OCI-LY1 (cell line): ENCODE data around the gene BMP2K.

ENCODE experiments used
- H2AFZ ChIP-seq: fragments of 200-600 bp; sonication (generic), shearing (Covaris generic); 2 replicates; pipeline ENCODE4 v1.6.0; 2014; ENCODE audit warnings: antibody characterized with exemption, mild to moderate bottlenecking, low read length
- H3F3A ChIP-seq: fragments of 200-600 bp; sonication (generic), shearing (Covaris generic); 2 replicates; pipeline ENCODE4 v1.6.0; 2014; ENCODE audit warnings: mild to moderate bottlenecking, antibody characterized with exemption, low read length, moderate library complexity; ENCODE audit not compliant: insufficient read depth
- H3K27ac ChIP-seq: fragments of 200-600 bp; sonication (generic); 2 replicates; pipeline ENCODE4 v1.5.1; 2014; ENCODE audit warnings: low read length, mixed run types, mild to moderate bottlenecking, low read depth; ENCODE audit not compliant: poor library complexity, severe bottlenecking
- H3K27me3 ChIP-seq: fragments of 200-600 bp; sonication (generic); 2 replicates; pipeline ENCODE4 v1.6.0; 2014; ENCODE audit warnings: antibody characterized with exemption, mild to moderate bottlenecking, low read length, moderate library complexity; ENCODE audit not compliant: insufficient read depth
- H3K36me3 ChIP-seq: fragments of 200-600 bp; sonication (generic); 2 replicates; pipeline ENCODE4 v1.6.1; 2014; ENCODE audit warnings: mild to moderate bottlenecking, antibody characterized with exemption, low read length, moderate library complexity, mixed read lengths; ENCODE audit not compliant: insufficient read depth
- H3K4me1 ChIP-seq: fragments of 200-600 bp; sonication (generic); 2 replicates; pipeline ENCODE4 v1.5.1; 2014; ENCODE audit warnings: mild to moderate bottlenecking, low read length, moderate library complexity; ENCODE audit not compliant: insufficient read depth, severe bottlenecking
- H3K4me2 ChIP-seq: fragments of 200-600 bp; sonication (generic), shearing (Covaris generic); 2 replicates; pipeline ENCODE4 v1.6.1; 2014; ENCODE audit warnings: low read length
- H3K4me3 ChIP-seq: fragments of 200-600 bp; sonication (generic); 2 replicates; pipeline ENCODE4 v1.5.1; 2014; ENCODE audit warnings: low read length, low read depth, mild to moderate bottlenecking, mixed read lengths; ENCODE audit not compliant: poor library complexity, severe bottlenecking
- H3K79me2 ChIP-seq: fragments of 200-600 bp; shearing (Covaris generic); 2 replicates; pipeline ENCODE4 v1.6.1; 2016; ENCODE audit warnings: mixed run types, low read length, mixed read lengths; ENCODE audit not compliant: insufficient read depth
- H3K9ac ChIP-seq: fragments of 200-600 bp; sonication (generic), shearing (Covaris generic); 2 replicates; pipeline ENCODE4 v1.6.1; 2014; ENCODE audit warnings: mild to moderate bottlenecking, low read length, mixed read lengths
- H3K9me2 ChIP-seq: fragments of 200-600 bp; sonication (generic), shearing (Covaris generic); 2 replicates; pipeline ENCODE4 v1.6.1; 2014; ENCODE audit warnings: low read depth, mild to moderate bottlenecking, low read length, mixed read lengths
- H3K9me3 ChIP-seq: fragments of 200-600 bp; shearing (Covaris generic); 2 replicates; pipeline ENCODE4 v1.6.1; 2014; ENCODE audit warnings: low read length, mixed read lengths
- H4K20me1 ChIP-seq: fragments of 200-600 bp; sonication (generic), shearing (Covaris generic); 2 replicates; pipeline ENCODE4 v1.6.0; 2016; ENCODE audit warnings: mild to moderate bottlenecking, low read length; ENCODE audit not compliant: insufficient read depth
- EZH2 ChIP-seq: fragments of 200-600 bp; sonication (generic), shearing (Covaris generic); IDR thresholded peaks from 2 replicates; pipeline ENCODE4 v1.8.0; 2017; ENCODE audit warnings: borderline replicate concordance, mixed run types, mild to moderate bottlenecking, antibody characterized with exemption, low read length, moderate library complexity, mixed read lengths
- TF ChIP-seq, protein P1 (sequence below): fragments of 200-600 bp; sonication (generic), shearing (Covaris generic); IDR thresholded peaks from 2 replicates; pipeline ENCODE4 v1.5.1; 2017; ENCODE audit warnings: mild to moderate bottlenecking, antibody characterized with exemption, low read length, moderate library complexity, mixed read lengths

The BMP2K gene

GRCh38 chr4:78753091-78753490 is 23.1 kb upstream of the BMP2K start:
- H3K4me1 ChIP-seq, result peaks cover 42% of the 10 kb centered on the region
- H4K20me1 ChIP-seq, result no peaks in the 10 kb centered on the region
- TF ChIP-seq, protein P1, sequence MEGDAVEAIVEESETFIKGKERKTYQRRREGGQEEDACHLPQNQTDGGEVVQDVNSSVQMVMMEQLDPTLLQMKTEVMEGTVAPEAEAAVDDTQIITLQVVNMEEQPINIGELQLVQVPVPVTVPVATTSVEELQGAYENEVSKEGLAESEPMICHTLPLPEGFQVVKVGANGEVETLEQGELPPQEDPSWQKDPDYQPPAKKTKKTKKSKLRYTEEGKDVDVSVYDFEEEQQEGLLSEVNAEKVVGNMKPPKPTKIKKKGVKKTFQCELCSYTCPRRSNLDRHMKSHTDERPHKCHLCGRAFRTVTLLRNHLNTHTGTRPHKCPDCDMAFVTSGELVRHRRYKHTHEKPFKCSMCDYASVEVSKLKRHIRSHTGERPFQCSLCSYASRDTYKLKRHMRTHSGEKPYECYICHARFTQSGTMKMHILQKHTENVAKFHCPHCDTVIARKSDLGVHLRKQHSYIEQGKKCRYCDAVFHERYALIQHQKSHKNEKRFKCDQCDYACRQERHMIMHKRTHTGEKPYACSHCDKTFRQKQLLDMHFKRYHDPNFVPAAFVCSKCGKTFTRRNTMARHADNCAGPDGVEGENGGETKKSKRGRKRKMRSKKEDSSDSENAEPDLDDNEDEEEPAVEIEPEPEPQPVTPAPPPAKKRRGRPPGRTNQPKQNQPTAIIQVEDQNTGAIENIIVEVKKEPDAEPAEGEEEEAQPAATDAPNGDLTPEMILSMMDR, result no peak
- TF ChIP-seq EZH2, result no peak
- H3K27me3 ChIP-seq, result no peaks in the 10 kb centered on the region
- no peaks in the 10 kb centered on the region for H3F3A ChIP-seq
- H3K9ac ChIP-seq, result no peak overlapping the region
- no peak overlapping the region for H3K27ac ChIP-seq
- H3K36me3 ChIP-seq, result no peaks in the 10 kb centered on the region
- H3K4me3 ChIP-seq, result no peak overlapping the region
- H2AFZ ChIP-seq, result no peak overlapping the region
- H3K4me2 ChIP-seq, result no peak overlapping the region
- H3K79me2 ChIP-seq, result no peaks in the 10 kb centered on the region
- H3K9me2 ChIP-seq, result no peaks in the 10 kb centered on the region
- H3K9me3 ChIP-seq, result no peaks in the 10 kb centered on the region

GRCh38 chr4:78754872-78755271 is 21.3 kb upstream of the BMP2K start:
- Histone ChIP-seq H3K4me1 (peaks cover 28% of the 10 kb centered on the region), H3K9ac (no peak overlapping the region), H3K27ac (no peak overlapping the region), H3K79me2 (no peaks in the 10 kb centered on the region), H2AFZ (no peak overlapping the region), H3F3A (no peaks in the 10 kb centered on the region), H3K9me2 (no peaks in the 10 kb centered on the region), H4K20me1 (no peaks in the 10 kb centered on the region), H3K9me3 (no peaks in the 10 kb centered on the region), H3K27me3 (no peaks in the 10 kb centered on the region), H3K36me3 (no peaks in the 10 kb centered on the region), H3K4me3 (no peak overlapping the region), H3K4me2 (no peak overlapping the region)
- TF ChIP-seq EZH2, result no peak
- TF ChIP-seq, protein P1, result no peak

DNA sequence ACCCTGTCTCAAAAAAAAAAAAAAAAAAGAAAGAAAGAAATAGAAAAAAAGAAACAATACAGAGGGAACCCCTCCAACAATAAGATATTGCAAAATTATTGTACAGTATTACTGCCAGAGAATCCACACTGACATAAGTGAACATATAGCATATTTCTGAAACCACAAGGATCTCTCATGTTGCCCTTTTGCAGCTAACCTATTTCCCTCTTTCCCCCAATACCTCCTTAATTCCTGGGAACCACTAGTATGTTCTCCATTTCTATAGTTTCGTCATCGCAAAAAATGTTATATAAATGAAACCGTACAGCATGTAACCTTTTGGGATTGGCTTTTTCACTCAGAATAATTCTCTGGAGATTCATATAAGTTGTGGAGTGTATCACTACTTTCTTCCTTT is 20.0 kb upstream of the BMP2K start:
- H3F3A ChIP-seq, result no peaks in the 10 kb centered on the region
- no peak overlapping the region for H3K4me2 ChIP-seq
- no peaks in the 10 kb centered on the region for H3K36me3 ChIP-seq
- H3K79me2 ChIP-seq, result no peaks in the 10 kb centered on the region
- no peaks in the 10 kb centered on the region for H3K9me3 ChIP-seq
- H3K9ac ChIP-seq, result no peak overlapping the region
- H3K9me2 ChIP-seq, result no peaks in the 10 kb centered on the region
- no peak overlapping the region for H3K4me3 ChIP-seq
- peaks cover 20% of the 10 kb centered on the region for H3K4me1 ChIP-seq
- H2AFZ ChIP-seq, result no peak overlapping the region
- H3K27me3 ChIP-seq, result no peaks in the 10 kb centered on the region
- TF ChIP-seq EZH2, result no peak
- TF ChIP-seq, protein P1, result no peak
- H3K27ac ChIP-seq, result no peak overlapping the region
- no peaks in the 10 kb centered on the region for H4K20me1 ChIP-seq
